Esophagus muscularis mucosa (tissue), 4 donors: ENCODE measurements around the gene FAM151B.

Experiments
- EP300 ChIP-seq: sonication (generic); formaldehyde crosslinking; IDR thresholded peaks from one replicate; pipeline ENCODE4 v1.6.1; 2017; ENCODE audit warnings: antibody characterized with exemption
- POLR2A ChIP-seq: fragments of 450-650 bp; IDR thresholded peaks from one replicate; pipeline ENCODE4 v1.6.1; 2017; ENCODE audit warnings: antibody characterized with exemption, moderate library complexity, mild to moderate bottlenecking, low read depth
- POLR2AphosphoS5 ChIP-seq, 2 donors: sonication (generic); formaldehyde crosslinking; IDR thresholded peaks; one replicate each; pipeline ENCODE4 v1.6.1; 2017; ENCODE audit warnings: antibody characterized with exemption in 2 of 2
- TF ChIP-seq, protein P1 (sequence below), 3 experiments: fragments of 200-600 bp in 2 of 3; fragments of 450-650 bp in 1 of 3; sonication (generic) in 2 of 3; IDR thresholded peaks; one replicate each; pipeline ENCODE4 v1.5.1; 2017 to 2019; ENCODE audit warnings: antibody characterized with exemption in 3 of 3, mild to moderate bottlenecking in 2 of 3, moderate library complexity in 1 of 3

DNA sequence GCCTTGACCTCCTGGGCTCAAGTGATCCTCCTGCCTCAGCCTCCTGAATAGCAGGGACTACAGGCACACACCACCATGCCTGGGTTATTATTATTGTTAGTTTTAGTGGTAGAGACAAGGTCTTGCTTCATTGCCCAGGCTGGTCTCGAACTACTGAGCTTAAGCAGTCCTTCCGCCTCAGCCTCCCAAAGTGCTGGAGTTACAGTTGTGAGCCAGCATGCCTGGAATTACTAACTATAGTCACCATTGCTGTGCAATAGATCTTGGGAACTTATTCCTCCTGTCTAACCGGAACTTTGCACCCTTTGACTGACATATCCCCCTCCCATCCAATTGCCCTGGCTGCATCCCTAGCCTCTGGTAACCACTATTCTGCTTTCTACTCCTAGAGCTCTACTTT is 3.4 kb downstream of the FAM151B start:
- TF ChIP-seq, protein P1, sequence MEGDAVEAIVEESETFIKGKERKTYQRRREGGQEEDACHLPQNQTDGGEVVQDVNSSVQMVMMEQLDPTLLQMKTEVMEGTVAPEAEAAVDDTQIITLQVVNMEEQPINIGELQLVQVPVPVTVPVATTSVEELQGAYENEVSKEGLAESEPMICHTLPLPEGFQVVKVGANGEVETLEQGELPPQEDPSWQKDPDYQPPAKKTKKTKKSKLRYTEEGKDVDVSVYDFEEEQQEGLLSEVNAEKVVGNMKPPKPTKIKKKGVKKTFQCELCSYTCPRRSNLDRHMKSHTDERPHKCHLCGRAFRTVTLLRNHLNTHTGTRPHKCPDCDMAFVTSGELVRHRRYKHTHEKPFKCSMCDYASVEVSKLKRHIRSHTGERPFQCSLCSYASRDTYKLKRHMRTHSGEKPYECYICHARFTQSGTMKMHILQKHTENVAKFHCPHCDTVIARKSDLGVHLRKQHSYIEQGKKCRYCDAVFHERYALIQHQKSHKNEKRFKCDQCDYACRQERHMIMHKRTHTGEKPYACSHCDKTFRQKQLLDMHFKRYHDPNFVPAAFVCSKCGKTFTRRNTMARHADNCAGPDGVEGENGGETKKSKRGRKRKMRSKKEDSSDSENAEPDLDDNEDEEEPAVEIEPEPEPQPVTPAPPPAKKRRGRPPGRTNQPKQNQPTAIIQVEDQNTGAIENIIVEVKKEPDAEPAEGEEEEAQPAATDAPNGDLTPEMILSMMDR (IDR thresholded peaks at IDR 0.05): no peak
- TF ChIP-seq EP300: no peak
- no peak for TF ChIP-seq POLR2A
- no peak for TF ChIP-seq POLR2AphosphoS5 (IDR thresholded peaks at IDR 0.05)
